GM20431 (cell line): ENCODE measurements around the gene RTP5.
"Not testable (repeated sequence)": the region's sequence is repeated elsewhere in the genome, so short reads cannot be mapped to it uniquely, and the experiment has no call there.

ENCODE experiments used
- in situ Hi-C: fragments of 300-500 bp; cut with MseI, MboI; formaldehyde crosslinking; loops from one replicate; pipeline ENCODE4 v1.15.0; 2020; ENCODE audit warnings: low sequenced_read_pairs; ENCODE audit not compliant: unreplicated experiment

RTP5 gene

GRCh38 chr2:241867776-241868420 is 1.6 kb upstream of the RTP5 start:
- in situ Hi-C loops, result no loop called here

GRCh38 chr2:241868661-241869081 is 858 bp upstream of the RTP5 start:
- in situ Hi-C loops, result no loop called here

GRCh38 chr2:241870081-241870541 is 582 bp downstream of the RTP5 start:
- in situ Hi-C loops, result no loop called here

DNA sequence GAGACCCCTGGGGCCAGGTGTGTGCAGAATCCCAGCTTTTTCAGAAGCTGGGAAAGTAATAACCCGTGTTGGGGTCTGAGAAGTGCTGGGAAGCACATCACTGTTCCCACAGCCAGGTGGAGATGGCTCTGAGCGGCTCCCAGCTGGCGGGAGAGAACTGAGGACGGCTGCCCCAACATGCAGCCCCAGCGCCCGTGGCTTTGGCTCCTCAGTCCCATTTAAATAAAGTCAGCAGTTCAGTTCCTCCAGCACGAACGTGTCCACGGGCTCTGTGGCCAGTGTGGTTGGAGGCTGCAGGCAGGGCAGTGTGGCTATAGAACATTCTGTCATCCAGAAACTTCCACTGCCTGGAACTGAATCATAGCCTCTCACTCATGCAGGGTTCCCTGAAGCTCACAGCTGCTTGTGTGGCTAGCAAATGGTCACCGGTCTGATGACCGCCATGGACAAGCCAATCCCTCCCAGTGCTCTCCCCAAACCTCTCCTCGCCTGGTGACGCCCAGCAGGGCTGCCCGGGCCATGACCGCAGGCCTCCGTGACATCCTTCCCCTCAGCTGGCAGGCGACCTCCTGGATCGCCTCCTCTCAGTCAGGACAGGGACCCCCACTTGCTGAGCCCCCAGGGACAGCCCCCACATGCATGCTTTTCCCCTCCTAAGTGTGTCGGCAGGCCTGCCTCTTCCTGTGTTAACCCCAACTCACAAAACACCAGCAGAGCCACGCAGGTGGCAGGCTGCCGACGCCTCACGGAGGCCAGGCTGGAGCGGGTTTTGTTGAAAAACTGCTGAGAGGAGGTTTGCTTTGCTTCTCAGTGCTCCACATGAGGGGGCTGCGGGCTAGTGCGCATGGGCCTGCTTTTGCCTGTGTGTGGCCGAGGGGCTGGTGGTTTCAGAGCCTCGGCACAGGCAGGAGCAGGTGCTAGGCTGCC is 1.3 kb downstream of the RTP5 start:
- in situ Hi-C loops, result no loop called here

DNA sequence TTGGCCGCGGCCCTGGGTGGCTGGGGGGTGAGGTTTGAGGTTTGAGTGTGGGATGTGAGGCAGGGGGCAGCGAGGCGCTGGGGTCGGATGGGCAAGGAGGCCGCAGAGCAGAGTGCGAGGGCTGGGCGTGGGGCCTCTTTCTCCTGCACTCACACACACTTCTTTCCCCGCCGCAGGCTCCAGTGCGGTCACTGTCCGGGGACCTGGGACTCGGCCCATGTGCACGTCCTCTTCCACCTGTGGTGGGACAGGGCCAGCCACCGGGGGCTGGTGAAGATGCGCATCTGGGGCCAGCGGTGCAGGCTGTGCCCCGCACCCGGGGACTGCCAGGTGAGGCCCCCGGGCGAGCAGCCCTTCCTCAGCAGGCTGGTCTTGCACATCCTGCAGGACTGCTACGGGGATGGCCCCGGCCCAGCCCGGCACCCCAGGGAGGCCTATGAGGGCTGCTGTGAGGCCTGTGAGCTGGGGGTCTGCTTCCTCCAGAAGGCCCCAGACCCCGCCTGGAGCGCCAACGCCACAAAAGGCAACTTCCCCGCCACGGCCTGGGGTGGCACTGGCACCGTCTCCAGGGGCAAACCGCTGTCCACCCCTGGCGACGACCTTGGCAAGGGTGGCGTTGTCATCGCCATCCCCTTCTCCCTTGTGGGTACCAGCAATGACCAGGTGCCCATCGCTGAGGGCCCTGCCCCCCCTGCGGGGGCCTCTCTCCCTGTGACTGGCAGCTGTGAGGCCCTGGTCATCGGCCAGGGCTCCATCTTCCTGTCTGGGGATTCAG is 2.2 kb downstream of the RTP5 start:
- in situ Hi-C loops, result no loop called here

DNA sequence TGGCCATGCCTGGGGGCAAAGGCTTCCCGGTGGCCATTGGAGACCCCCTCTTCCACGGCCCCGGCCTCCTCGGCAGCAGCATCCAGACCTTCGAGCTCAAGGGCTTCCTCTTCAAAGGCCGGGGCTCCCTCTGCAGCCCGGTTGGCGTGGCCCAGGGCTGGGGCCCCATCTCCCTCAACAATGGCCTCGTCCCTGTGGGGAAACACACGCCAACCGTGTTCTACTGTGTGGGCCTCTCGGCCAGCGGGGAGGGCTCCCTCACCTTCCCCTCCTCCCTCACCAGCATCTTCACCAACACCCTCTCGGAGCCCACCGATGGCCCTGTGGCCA is 2.7 kb downstream of the RTP5 start:
- in situ Hi-C loops, result no loop called here

GRCh38 chr2:241873081-241873802 is 3.7 kb downstream of the RTP5 start:
- in situ Hi-C loops, result no loop called here

DNA sequence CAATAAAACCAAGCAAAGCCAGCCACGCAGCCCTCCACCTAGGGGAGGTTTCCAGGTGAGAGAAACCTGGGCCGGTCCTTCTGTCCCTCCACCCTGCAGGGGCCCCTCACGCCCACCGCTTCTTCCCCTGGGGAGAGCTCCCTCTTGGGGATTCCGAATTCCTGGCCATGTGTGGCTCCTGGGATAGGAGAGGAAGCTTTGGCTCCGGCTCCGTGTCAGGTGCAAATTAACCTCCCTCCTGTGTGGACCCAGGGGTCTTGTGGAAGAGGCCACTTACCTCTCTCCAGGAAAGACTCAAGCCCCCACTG is 4.2 kb downstream of the RTP5 start:
- in situ Hi-C loops, result no loop called here

DNA sequence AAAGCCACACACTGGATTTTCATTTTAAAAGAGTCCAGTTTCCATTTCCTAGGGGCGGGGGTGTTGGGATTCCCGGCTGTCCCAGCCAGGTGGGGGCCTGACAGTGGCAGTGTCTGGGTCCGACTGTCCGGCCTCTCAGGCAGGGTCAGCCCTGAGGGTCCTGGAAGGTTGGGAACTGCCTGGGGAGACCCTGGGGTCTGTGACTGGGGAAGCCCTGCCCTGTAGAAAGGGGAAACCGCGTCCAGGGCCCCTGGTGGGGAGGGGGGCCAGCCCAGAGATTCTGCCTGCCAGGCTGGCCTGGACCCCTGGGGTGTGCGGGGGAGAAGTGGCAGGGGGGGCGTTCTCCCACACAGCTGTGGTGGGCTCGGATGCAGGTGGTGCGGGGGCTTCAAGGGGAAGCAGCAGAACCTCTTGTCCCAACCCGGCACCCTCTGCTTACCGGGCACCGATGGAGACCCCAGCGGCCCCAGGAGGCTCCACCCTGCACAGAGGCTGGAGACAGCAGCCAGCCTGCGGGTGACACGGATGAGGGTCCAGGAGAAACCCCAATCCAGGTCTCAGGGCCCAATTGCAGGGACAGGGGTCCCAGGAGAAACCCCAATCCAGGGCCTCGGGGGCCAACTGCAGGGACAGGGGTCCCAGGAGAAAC is 4.9 kb downstream of the RTP5 start:
- in situ Hi-C loops, result no loop called here

DNA sequence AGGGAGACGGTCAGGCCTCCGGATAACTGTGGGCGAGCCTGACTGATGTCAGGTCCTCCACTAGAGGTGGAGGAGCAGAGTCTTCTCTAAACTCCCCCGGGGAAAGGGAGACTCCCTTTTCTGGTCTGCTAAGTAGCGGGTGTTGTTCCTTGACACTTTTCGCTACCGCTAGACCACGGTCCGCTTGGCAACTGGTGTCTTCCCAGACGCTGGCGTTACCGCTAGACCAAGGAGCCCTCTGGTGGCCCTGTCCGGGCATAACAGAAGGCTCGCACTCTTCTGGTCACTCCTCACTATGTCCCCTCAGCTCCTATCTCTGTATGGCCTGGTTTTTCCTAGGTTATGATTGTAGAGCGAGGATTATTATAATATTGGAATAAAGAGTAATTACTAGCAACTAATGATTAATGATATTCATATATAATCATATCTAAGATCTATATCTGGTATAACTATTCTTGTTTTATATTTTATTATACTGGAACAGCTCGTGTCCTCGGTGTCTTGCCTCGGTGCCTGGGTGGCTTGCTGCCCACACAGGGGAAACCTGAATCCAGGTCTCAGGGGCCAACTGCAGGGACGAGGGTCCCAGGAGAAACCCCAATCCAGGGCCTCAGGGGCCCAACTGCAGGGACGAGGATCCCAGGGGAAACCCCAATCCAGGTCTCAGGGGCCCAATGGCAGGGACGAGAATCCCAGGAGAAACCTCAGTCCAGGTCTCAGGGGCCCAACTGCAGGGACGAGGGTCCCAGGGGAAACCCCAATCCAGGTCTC is 6.4 kb downstream of the RTP5 start:
- in situ Hi-C loops, result not testable (repeated sequence)

- in situ Hi-C loops, result no loop called here
Observed at GRCh38 chr2:241876528-241877196, 7.1 kb downstream of the RTP5 start.

GRCh38 chr2:241877197-241877685 is 7.7 kb downstream of the RTP5 start:
- in situ Hi-C loops, result no loop called here

DNA sequence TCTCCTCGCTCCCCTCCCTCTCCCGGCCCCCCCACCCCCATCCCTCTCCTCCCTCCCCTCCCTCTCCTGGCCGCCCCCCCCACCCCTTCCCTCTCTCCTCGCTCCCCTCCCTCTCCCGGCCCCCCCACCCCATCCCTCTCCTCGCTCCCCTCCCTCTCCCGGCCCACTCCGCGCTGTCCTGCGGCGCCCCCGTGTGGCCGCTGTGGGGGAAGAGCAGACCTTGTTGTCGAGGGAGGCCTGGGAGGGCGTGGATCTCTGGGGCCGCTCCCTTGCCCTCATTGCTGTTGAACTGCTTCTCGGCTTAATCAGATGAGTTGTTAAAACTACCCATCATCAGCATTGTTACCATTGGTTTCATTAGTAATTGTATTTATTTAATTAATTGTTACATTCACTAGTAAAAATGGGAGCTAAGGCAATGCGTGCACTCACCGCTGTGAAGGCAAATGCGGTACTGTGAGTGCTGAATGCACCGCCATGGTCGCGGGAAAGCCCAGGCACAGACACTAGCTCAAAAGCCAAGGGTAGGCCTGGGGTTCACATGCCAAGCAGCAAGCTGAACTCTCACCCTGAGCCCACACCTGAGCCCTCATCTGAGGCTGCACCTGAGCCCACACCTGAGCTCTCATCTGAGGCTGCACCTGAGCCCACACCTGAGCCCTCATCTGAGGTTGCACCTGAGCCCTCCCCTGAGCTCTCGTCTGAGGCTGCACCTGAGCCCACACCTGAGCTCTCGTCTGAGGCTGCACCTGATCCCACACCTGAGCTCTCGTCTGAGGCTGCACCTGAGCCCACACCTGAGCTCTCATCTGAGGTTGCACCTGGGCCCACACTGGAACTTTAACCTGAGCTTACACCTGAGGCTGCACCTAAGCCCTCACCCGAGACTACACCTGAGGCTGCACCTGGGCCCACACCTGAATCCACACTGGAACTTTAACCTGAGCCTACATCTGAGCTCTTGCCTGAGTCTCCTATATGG is 8.8 kb downstream of the RTP5 start:
- in situ Hi-C loops, result no loop called here

DNA sequence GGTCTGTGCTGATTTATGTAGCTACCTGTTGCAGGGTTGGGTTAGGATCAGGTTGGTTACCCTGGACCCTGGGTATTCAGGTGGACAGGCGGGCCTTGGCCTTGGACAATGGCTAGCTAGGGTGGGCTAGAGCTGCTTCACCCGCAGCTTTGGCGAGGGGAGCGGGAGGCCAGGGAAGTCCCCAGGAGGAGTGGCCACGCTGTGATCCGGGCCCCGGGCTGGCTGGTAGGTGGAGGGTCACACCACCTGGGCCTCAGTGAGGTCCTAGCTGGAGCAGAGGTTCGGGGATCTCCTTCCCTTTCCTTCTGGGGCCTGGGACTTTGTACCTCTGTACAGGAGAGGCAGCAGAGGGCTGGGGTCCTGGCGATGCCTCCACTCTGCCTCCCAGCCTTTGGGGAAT is 9.8 kb downstream of the RTP5 start:
- in situ Hi-C loops, result no loop called here

DNA sequence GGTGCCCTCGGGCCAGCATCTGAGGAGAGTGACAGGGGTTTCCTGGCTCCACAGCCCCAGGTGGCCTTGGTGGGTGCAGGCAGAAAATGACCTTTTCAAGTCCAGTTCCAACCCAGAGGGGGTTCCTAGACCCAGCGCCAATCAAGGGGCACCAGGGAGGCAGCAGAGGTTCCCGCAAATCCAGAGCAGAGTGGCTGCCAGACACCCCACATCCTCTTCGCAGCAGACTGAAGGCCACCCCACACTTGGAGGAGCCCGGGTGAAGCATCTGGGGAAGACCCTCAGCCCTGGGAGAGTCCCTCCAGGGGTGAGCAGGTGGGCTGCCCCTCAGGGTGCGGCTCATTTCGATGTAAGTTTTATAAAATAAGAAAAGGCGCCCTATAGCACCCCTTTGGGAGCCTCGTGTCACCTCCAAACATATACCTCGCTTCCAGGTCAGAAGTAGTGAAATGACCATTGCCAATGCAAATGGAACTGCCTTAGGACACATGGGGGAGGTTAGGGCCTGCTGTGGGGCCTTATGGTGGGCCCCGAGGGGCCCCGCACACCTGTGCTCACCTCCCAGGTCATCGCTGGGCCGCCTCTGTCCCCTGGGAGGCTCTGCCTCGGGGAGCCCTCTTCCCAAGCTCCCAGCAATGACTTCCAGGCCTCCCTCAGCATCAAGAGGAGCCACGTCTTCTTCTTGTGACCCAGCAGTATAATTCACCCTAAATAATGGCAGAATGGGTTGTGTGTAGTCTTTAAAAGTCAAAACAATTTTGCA is 11.0 kb downstream of the RTP5 start:
- in situ Hi-C loops, result no loop called here

DNA sequence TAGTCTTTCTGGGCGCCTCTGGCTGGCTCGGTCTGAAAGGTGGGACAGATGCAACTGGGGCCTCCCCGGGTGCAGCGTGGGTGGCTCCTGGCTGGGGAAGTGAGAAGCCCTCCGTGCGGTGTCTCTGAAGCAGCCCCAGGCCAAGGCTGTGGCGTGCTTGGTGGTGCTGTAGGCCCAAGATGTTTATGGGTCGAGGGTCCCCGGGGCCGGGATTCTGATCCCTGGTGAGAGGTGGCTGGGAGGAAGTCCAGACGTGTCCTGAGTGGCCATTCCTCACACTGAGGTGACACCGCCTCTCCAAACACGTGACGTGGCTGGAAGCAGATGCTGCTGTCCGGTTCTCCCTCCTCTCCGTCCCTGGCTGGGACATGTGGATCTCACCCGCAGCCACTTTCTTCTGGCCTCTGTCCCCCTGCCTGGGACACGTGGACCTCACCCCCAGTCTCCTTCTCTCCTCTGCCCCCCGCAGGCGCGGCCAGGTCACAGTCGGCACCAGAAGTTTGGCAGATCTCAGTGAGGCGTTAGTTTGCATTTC is 12.6 kb downstream of the RTP5 start:
- in situ Hi-C loops, result no loop called here
